SK-N-DZ (cell line): ENCODE measurements around the gene SPARC.

Experiments used
- DNase-seq: peaks from one replicate; pipeline ENCODE4 v3.0.0-alpha.2; 2015; ENCODE audit warnings: low spot score

Gene SPARC

GRCh38 chr5:151679421-151680155 is 7.1 kb downstream of the SPARC start:
- no peak for DNase-seq

GRCh38 chr5:151678713-151679112 is 8.0 kb downstream of the SPARC start:
- no peak for DNase-seq

- no peak for DNase-seq
Measured at GRCh38 chr5:151677776-151678545, 8.8 kb downstream of the SPARC start.

- DNase-seq: no peak
Measured at GRCh38 chr5:151676719-151677118, 10.0 kb downstream of the SPARC start.

- no peak for DNase-seq
Measured at GRCh38 chr5:151676314-151676712, 10.4 kb downstream of the SPARC start.

- DNase-seq: no peak
Measured at GRCh38 chr5:151675611-151676313, 11.0 kb downstream of the SPARC start.

GRCh38 chr5:151674626-151675610 is 11.8 kb downstream of the SPARC start:
- no peak for DNase-seq

GRCh38 chr5:151673421-151673820 is 13.3 kb downstream of the SPARC start:
- no peak for DNase-seq

- DNase-seq: no peak
Measured at GRCh38 chr5:151672516-151672915, 14.2 kb downstream of the SPARC start.

GRCh38 chr5:151671950-151672349 is 14.8 kb downstream of the SPARC start:
- no peak for DNase-seq

- DNase-seq: no peak
Measured at GRCh38 chr5:151670953-151671636, 15.6 kb downstream of the SPARC start.

GRCh38 chr5:151670083-151670686 is 16.5 kb downstream of the SPARC start:
- DNase-seq: no peak

- DNase-seq: no peak
Measured at GRCh38 chr5:151667083-151667482, 19.6 kb downstream of the SPARC start.

GRCh38 chr5:151665613-151666012 is 21.1 kb downstream of the SPARC start:
- DNase-seq: no peak

- DNase-seq: no peak
Measured at GRCh38 chr5:151664694-151665585, 21.8 kb downstream of the SPARC start.

GRCh38 chr5:151663617-151664293 is 23.0 kb downstream of the SPARC start:
- no peak for DNase-seq

- no peak for DNase-seq
Measured at GRCh38 chr5:151662805-151663204, 23.9 kb downstream of the SPARC start.

- DNase-seq: no peak
Measured at GRCh38 chr5:151661968-151662732, 24.6 kb downstream of the SPARC start.
